Measurements from ENCODE around the gene GLRX5. TPM values are rescaled to one million over a fixed set of nuclear protein-coding genes. Genes with fewer than 3 reads are reported as not detected.

GLRX5 gene
- total and polyA plus RNA-seq, 9 donors: 38.0 to 105 (median 42.9) TPM

DNA sequence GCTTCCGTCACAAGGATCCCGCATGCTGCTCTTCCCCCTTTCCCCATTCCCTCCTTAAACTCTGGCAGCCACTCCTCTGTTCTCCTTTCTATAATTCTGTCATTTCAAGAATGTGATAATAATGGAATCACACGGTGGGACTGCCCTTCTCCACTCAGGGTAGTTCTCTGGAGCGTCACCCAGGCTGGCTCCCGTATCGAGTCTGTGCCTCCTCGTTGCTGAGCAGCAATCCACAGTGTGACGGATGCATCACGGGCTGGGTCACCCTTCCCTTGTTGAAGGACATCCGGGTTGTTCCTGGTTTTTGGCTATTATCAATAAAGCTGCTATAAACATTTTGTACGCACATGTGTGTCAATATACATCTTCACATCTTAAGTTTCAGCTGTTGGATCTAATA lies 12.7 kb upstream of the GLRX5 start:
- Histone ChIP-seq H3K27ac (no peak overlapping the region), H3K4me3 (no peak overlapping the region), H3K27me3 (no peaks in the 10 kb centered on the region), H3K9me3 (no peaks in the 10 kb centered on the region), H3K4me1 (ENCODE audit: insufficient read depth) (peaks cover 29% of the 10 kb centered on the region), H3K36me3 (no peaks in the 10 kb centered on the region)
- no peak for TF ChIP-seq EP300 (IDR thresholded peaks at IDR 0.05)
- TF ChIP-seq POLR2A (IDR thresholded peaks at IDR 0.05): no peak
- TF ChIP-seq, protein P1, sequence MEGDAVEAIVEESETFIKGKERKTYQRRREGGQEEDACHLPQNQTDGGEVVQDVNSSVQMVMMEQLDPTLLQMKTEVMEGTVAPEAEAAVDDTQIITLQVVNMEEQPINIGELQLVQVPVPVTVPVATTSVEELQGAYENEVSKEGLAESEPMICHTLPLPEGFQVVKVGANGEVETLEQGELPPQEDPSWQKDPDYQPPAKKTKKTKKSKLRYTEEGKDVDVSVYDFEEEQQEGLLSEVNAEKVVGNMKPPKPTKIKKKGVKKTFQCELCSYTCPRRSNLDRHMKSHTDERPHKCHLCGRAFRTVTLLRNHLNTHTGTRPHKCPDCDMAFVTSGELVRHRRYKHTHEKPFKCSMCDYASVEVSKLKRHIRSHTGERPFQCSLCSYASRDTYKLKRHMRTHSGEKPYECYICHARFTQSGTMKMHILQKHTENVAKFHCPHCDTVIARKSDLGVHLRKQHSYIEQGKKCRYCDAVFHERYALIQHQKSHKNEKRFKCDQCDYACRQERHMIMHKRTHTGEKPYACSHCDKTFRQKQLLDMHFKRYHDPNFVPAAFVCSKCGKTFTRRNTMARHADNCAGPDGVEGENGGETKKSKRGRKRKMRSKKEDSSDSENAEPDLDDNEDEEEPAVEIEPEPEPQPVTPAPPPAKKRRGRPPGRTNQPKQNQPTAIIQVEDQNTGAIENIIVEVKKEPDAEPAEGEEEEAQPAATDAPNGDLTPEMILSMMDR (IDR thresholded peaks at IDR 0.05): no peak
- no peak for DNase-seq
- intact Hi-C loops (cut with DNase I): loop anchor here in 2 of 4 donors (5.0 to 10.0 kb wide), 2 partner anchors 35 to 47 kb away; no protein-coding TSS in a partner anchor
- 89 to 91% (median 91%) methylated on average over 11 of the region's 11 CpGs for WGBS, 3 donors

DNA sequence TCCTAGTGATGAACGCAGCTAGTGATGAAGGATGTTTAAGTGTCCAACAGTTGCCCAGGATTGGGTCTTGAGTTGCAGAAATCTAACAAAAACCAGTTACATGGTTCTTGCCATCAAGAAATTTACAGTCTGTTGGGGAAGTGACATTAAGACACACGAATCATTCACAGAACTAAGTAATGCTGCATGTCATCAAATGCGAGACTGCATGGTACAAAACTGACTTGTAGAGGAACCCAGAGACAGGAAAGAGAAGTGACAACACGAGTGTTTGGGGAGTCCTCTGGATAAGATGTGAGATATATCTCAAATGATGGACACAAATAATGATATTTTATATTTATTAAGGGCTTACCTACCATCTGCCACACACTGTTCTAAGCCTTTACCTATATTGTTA lies 12.3 kb upstream of the GLRX5 start:
- intact Hi-C loops (cut with DNase I): loop anchor here in 2 of 4 donors (5.0 to 10.0 kb wide), 2 partner anchors 35 to 48 kb away; no protein-coding TSS in a partner anchor
- WGBS, 3 donors: 87 to 95% (median 91%) methylated on average over 4 of the region's 4 CpGs
- no peaks in the 10 kb centered on the region for H3K27me3 ChIP-seq
- H3K4me1 ChIP-seq (ENCODE audit: insufficient read depth): peaks cover 24% of the 10 kb centered on the region
- H3K4me3 ChIP-seq: no peak overlapping the region
- TF ChIP-seq POLR2A (IDR thresholded peaks at IDR 0.05) (no peak), EP300 (IDR thresholded peaks at IDR 0.05) (no peak)
- TF ChIP-seq, protein P1 (IDR thresholded peaks at IDR 0.05): no peak
- no peaks in the 10 kb centered on the region for H3K9me3 ChIP-seq
- H3K27ac ChIP-seq: no peak overlapping the region
- no peak for DNase-seq
- no peaks in the 10 kb centered on the region for H3K36me3 ChIP-seq

DNA sequence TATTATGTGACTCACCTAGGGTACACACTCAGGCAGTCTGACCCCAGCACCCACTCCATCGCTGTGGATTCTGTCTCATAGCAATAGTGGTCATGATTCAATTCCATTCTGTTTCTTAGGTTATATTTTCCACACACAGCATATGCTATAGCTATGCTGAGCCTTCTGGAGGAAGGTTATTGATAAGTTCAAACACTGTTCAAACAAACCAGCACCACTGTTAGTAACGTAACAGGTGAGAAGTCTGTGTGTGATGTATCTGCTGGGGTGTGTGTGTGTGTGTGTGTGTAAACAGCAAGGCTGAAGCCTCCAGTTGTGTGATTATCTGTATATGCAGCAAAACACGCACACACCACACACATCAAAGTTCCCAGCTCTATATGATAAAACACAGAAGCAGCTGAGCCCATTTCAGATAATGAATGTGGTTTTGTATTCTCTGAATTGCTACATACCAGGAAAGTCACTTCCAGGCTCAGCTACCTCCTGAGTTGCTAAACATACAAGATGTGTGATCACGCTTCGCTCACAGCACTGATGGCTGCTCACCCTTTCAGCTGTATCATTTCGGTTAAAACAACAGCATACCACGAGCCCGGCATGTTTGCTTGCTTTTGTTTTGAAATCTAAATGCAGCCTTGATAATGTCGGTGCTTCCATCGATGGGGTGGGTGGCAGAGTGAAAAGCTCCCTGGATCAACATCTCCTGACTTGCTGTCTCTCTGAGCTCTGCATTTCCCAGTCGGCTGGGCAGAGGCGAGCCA lies 11.6 kb upstream of the GLRX5 start:
- Histone ChIP-seq H3K36me3 (no peaks in the 10 kb centered on the region), H3K27ac (peak overlapping the region in 1 of 2 donors; percentile 23), H3K4me3 (no peak overlapping the region), H3K27me3 (no peaks in the 10 kb centered on the region), H3K4me1 (ENCODE audit: insufficient read depth) (peaks cover 24% of the 10 kb centered on the region), H3K9me3 (no peaks in the 10 kb centered on the region)
- intact Hi-C loops (cut with DNase I): loop anchor here in 2 of 4 donors (5.0 to 10.0 kb wide), 2 partner anchors 36 to 48 kb away; no protein-coding TSS in a partner anchor
- no peak for DNase-seq
- TF ChIP-seq EP300 (IDR thresholded peaks at IDR 0.05) (no peak), POLR2A (IDR thresholded peaks at IDR 0.05) (no peak)
- TF ChIP-seq, protein P1 (IDR thresholded peaks at IDR 0.05): no peak
- WGBS, 3 donors: 31 to 69% (median 43%) methylated on average over 12 of the region's 12 CpGs

DNA sequence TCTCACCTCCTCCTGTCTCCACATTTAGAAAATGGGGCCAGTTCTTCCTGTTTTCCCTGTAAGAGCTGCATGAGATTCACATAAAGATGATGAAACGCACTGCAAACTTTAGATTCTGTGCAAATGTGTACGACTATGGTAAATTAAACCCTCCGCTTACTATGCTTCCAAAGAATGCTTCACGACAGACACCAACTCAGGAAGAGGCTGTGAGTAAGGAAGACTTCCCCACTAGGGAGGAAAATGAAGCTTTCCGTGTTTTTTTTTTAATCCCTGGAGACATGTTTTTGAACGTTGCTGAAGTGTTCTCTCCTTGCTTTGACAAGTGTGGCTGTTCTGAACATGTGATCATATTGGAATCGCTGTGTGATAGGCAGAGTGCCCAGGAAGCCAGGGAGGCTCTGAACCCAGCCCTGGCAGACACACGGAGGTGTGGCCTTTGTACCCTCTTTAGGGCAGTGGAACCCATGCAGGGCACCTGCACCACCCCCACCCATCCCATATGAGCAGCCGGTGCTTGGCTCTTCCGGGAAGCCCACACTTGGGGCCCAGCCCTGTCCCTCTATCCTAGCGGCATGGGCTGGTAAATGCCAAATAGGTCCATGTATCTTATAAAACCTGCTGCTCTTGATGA lies 10.9 kb upstream of the GLRX5 start:
- intact Hi-C loops (cut with DNase I): loop anchor here in 2 of 4 donors (2.0 to 10.0 kb wide), 3 partner anchors 37 to 81 kb away; no protein-coding TSS in a partner anchor
- peak overlapping the region in 1 of 2 donors; percentile 23 for H3K27ac ChIP-seq
- no peaks in the 10 kb centered on the region for H3K36me3 ChIP-seq
- no peaks in the 10 kb centered on the region for H3K27me3 ChIP-seq
- H3K4me3 ChIP-seq: no peak overlapping the region
- H3K9me3 ChIP-seq: no peaks in the 10 kb centered on the region
- TF ChIP-seq, protein P1 (IDR thresholded peaks at IDR 0.05): no peak
- TF ChIP-seq POLR2A (IDR thresholded peaks at IDR 0.05) (no peak), EP300 (IDR thresholded peaks at IDR 0.05) (no peak)
- DNase-seq: no peak
- WGBS, 3 donors: 30 to 61% (median 30%) methylated on average over 11 of the region's 11 CpGs
- H3K4me1 ChIP-seq (ENCODE audit: insufficient read depth): peaks cover 23% of the 10 kb centered on the region
